NB4 (cell line): ENCODE data around the gene IRAK3.

Experiments
- POLR2A ChIP-seq: IDR thresholded peaks from 2 replicates; pipeline ENCODE4 v1.6.1; 2011; ENCODE audit warnings: mild to moderate bottlenecking; ENCODE audit not compliant: insufficient read length; ENCODE audit errors: extremely low read depth
- TF ChIP-seq, protein P1 (sequence below): IDR thresholded peaks from one replicate; pipeline ENCODE4 v1.5.1; 2012; ENCODE audit warnings: low read depth, low read length

DNA sequence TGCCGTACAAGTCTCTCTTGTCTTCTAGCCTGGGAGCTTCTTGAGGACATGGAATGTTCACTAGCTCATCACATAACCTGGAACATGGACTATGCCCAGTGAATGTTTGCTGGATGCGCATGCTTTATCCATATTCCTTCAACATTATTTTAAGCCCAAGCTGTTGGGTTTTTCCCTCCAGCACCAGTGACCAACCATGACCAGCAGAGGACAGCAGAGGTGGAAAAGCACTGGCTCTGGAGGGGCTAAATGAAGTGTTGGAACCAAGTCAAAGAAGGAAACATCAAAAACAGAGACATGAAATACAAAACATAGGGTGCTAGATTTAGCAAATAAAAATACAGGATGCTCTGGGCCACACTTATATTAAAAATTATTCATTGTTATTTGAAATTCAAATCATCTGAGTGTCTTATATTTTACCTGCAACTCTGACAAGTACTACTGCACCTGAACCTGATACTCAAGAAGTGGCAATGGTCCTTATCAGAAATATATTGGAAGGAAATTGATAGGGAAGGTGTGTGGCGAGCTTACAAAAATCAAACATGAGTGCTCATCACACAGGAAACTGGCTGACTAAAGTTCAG is 90.2 kb downstream of the IRAK3 start:
- TF ChIP-seq, protein P1, sequence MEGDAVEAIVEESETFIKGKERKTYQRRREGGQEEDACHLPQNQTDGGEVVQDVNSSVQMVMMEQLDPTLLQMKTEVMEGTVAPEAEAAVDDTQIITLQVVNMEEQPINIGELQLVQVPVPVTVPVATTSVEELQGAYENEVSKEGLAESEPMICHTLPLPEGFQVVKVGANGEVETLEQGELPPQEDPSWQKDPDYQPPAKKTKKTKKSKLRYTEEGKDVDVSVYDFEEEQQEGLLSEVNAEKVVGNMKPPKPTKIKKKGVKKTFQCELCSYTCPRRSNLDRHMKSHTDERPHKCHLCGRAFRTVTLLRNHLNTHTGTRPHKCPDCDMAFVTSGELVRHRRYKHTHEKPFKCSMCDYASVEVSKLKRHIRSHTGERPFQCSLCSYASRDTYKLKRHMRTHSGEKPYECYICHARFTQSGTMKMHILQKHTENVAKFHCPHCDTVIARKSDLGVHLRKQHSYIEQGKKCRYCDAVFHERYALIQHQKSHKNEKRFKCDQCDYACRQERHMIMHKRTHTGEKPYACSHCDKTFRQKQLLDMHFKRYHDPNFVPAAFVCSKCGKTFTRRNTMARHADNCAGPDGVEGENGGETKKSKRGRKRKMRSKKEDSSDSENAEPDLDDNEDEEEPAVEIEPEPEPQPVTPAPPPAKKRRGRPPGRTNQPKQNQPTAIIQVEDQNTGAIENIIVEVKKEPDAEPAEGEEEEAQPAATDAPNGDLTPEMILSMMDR: peak; percentile 74
- TF ChIP-seq POLR2A: no peak
